GM12801 (cell line): ENCODE data around the gene TMEM86B.

Experiments
- CTCF ChIP-seq: IDR thresholded peaks from one replicate; pipeline ENCODE4 v1.5.1; 2011; ENCODE audit warnings: control low read depth; ENCODE audit not compliant: insufficient read length; ENCODE audit errors: extremely low read depth

Gene TMEM86B

DNA sequence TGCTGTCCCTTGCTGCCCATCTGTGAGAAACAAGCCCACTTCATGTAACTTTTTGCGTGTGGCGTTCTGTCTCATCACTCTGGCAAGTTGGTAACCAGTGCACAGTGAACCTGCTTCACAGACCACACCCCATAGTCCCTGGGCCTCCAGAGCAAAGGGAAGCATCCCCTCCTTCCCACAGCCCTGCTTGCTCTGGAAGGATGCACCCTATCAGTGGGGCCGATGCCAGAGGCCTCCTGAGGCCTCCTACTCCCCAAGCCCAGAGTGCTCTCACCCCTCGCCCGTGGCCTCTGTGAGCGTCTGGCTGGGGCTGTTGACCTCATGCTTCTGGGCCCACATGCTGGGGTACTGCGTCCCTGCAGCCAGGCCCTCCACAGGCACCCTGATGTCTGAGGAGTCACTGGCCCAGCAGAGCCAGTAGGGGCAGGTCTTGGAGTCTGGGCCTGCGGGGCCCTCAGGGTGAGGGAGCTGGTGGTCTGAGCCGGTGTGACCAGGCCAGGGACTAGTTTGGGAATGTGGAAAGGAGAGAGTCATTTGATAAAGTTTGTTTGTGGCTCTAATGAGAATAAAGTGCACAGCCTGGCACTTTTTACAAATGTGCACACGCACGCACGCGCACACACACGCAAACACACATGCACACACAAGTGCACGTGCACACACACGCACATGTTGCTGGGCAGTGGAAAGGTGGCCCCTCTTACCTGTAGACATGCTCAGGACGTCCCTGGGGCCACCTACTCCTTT, 5.1 kb downstream of the TMEM86B start:
- TF ChIP-seq CTCF, result no peak

DNA sequence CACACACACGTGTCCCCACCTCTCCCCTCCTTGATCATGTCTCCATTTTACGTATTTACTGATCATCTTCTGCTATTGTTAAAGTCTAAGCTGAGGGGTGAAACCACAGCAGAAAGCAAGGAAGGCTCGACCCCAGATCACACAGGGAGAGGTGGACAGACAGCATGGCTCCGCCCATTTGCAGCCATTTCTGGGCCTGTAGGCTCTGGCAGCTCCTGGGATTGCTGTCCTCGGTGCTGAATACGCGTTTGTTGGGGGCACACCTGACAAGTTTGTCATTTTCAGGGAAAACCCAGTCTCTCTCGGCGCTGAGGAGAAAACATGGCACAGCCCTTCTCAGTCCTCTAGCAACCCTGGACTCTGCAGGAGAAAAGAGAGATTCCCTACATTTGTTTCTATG, 8.0 kb downstream of the TMEM86B start:
- no peak for TF ChIP-seq CTCF

- TF ChIP-seq CTCF, result no peak
These were observed 11.9 kb downstream of the TMEM86B start for GRCh38 chr19:55216461-55217198.

- TF ChIP-seq CTCF, result no peak
These were observed 15.0 kb downstream of the TMEM86B start for GRCh38 chr19:55213547-55213946.

GRCh38 chr19:55212447-55212846, 16.1 kb downstream of the TMEM86B start:
- no peak for TF ChIP-seq CTCF

DNA sequence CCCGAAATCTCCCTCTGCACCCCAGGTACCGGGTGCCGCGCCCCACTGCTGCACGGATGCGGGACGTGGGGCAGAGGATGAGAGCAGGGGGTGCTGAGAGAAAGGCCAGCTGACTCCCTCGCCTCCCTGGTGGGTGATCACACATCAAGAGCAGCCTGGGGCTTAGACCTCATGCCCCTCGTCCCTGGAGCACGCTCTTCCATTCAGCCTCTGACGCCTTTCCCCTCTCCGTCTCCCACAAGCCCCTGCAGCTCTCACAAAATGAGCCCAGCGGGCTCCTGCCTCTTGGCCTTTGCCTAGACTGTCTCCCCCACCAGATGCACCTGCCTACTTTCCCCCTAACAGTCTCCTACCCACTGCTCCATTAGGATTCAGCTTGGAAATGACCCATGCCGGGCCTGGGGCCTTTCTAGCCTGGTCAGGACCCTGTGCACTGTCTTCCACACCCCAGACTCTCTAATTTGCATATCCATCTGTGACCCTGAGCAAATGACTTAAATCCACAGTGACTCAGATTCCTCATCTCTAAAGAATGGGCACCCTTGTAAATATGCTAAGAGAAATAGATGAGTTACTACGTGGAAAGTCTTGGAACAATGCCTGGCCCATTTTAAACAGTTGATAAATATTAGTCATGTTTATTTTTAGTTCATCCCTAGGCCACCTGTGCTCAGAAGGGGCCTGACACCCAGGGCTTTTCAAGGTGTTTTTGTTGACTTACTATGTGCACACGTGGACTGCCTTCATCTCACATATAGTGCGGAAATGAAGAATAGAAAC, 18.7 kb downstream of the TMEM86B start:
- TF ChIP-seq CTCF, result no peak
